ENCODE measurements around the gene TIMP1.
A peak's percentile ranks its signal among the peaks of the same experiment; 100 is the strongest.

The TIMP1 gene

DNA sequence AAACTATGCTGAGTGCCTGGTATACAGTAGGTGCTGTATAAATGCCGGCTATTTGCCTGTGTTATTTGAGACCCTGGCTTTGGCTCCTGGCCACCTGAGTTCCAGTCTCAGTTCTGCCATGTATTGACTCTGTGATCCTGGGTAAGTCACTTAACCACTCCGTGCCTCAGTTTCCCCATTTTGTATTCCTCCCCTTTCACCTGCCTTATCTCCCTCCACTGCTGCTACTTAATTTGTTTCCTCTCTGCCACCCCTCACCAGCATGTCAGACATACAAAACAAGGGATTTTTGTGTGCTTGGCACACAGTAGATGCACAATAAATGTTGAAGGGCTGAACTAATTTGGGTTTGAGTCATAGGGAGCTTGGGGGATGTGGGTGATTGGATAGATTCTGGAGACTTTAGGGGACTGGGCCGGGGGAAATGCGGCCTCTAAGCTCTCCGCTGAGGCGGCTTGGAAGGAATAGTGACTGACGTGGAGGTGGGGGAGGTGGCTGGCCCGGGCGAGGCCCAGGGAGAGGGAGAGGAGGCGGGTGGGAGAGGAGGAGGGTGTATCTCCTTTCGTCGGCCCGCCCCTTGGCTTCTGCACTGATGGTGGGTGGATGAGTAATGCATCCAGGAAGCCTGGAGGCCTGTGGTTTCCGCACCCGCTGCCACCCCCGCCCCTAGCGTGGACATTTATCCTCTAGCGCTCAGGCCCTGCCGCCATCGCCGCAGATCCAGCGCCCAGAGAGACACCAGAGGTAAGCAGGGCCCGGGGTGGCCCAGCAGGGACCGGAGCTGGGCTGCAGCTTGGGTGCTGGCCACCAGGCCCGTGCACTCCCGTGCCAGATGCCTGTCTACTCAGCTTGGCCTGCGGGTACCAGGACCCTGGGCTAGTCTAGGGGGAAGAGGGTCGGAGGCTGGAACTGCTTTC lies at the start of gene TIMP1:
TSS of gene TIMP1 (plus strand) at position 706 of the 917 bp plus-strand sequence. CDS start 980 bp downstream, outside the sequence.
- peaks cover 10% of the 10 kb centered on the region; the same call in 1 of the 2 replicates for H4K20me1 ChIP-seq
- H3K9ac ChIP-seq: peak within 1 kb of the TSS; percentile 45; the same call in 1 of the 2 replicates
- H3K4me1 ChIP-seq: peaks cover 50% of the 10 kb centered on the region
- TF ChIP-seq Cebpa-rat (IDR thresholded peaks at IDR 0.05): no peak
- H3K27ac ChIP-seq: peak within 1 kb of the TSS; percentile 77
- H3K4me2 ChIP-seq: peak within 1 kb of the TSS; percentile 76
- peaks cover 12% of the 10 kb centered on the region for H3K36me3 ChIP-seq
- H3K27me3 ChIP-seq: peaks cover 26% of the 10 kb centered on the region
- H3K4me3 ChIP-seq: peak within 1 kb of the TSS; percentile 62
- no peaks in the 10 kb centered on the region for H3K9me3 ChIP-seq

DNA sequence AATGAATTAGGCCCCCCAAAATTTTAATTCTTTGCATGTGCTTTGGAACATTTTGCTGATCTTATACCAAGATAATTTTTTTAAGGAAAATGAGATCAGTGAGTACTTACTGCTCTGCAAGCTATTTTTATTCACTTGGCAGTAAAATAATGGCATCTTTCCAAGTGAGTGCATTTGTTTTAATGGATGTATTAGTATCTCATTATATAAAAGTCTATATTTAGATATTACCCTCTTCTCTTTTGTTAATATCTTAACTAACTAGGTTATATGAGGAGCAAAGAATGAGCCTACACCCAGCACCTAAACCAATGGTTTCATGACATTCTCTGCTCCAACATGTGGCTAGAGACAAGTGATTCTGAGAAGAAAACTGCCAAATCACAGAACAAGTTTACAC lies 42.4 kb upstream of the TIMP1 start:
- H3K9ac ChIP-seq: no peak overlapping the region
- H3K36me3 ChIP-seq: no peaks in the 10 kb centered on the region
- H3K9me3 ChIP-seq: no peaks in the 10 kb centered on the region
- H3K4me2 ChIP-seq: no peak overlapping the region
- H3K27ac ChIP-seq: no peak overlapping the region
- peaks cover 19% of the 10 kb centered on the region; the same call in 1 of the 2 replicates for H3K27me3 ChIP-seq
- no peak for TF ChIP-seq Cebpa-rat (IDR thresholded peaks at IDR 0.05)
- no peak overlapping the region for H3K4me3 ChIP-seq
- no peaks in the 10 kb centered on the region for H3K4me1 ChIP-seq
- no peaks in the 10 kb centered on the region for H4K20me1 ChIP-seq

DNA sequence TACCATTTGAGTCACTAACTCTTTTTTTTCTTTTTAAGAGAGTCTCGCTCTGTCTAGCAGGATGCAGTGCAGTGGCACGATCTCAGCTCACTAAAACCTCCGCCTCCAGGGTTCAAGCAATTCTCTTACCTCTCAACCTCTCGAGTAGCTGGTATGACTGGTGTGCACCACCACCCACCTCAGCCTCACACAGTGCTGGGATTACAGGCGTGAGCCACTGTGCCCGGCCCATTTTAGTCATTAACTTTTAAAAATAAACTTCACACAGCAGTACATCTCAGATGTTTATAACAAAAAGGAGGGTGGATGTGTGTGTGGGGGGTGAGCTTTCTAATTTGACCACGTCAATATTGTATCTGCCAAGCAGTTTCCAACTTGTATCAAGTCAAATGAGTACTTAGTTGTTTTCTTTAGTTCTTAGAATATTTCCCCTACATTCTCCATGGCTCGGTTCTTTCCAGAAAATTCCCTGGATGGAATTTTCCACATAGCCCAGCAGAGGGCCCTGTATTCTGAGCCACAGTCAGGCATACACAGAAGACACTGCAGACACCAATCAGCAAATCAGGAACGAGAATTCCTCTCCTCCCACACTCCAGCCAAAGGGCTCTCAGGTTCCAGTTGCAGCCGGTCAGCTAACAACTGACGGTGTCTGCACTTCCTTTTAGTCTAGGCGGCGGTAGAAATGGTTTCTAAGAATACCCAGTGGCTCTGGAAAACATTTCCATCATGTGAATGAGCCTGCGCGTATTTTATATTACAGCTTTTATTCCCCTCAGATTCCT lies 41.3 kb upstream of the TIMP1 start:
- no peaks in the 10 kb centered on the region for H3K36me3 ChIP-seq
- H3K27me3 ChIP-seq: peaks cover 21% of the 10 kb centered on the region; the same call in 1 of the 2 replicates
- no peak overlapping the region for H3K4me2 ChIP-seq
- H3K9me3 ChIP-seq: no peaks in the 10 kb centered on the region
- no peaks in the 10 kb centered on the region for H4K20me1 ChIP-seq
- H3K4me3 ChIP-seq: no peak overlapping the region
- no peak overlapping the region for H3K27ac ChIP-seq
- H3K4me1 ChIP-seq: no peaks in the 10 kb centered on the region
- TF ChIP-seq Cebpa-rat (IDR thresholded peaks at IDR 0.05): no peak
- no peak overlapping the region for H3K9ac ChIP-seq

DNA sequence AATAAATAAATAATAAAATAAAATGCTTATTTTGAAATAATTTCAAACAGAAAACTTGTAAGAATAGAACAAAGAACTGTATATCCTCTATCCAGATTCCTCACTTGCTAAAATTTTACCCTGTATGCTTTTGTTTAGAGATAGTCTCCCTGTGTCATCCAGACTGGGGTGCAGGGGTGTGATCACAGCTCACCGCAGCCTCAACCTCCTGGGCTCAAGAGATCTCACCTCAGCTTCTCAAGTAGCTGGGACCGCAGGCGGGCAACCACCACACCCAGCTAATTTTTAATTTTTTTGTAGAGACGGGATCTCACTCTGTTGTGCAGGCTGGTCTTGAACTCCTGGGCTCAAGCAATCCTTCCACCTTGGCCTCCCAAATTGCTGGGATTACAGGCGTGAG lies 38.7 kb upstream of the TIMP1 start:
- Histone ChIP-seq H3K27ac (no peak overlapping the region), H4K20me1 (no peaks in the 10 kb centered on the region), H3K4me3 (no peak overlapping the region), H3K9ac (no peak overlapping the region), H3K9me3 (no peaks in the 10 kb centered on the region), H3K36me3 (no peaks in the 10 kb centered on the region), H3K4me1 (no peaks in the 10 kb centered on the region), H3K27me3 (peaks cover 25% of the 10 kb centered on the region), H3K4me2 (no peak overlapping the region)
- TF ChIP-seq Cebpa-rat (IDR thresholded peaks at IDR 0.05): no peak

DNA sequence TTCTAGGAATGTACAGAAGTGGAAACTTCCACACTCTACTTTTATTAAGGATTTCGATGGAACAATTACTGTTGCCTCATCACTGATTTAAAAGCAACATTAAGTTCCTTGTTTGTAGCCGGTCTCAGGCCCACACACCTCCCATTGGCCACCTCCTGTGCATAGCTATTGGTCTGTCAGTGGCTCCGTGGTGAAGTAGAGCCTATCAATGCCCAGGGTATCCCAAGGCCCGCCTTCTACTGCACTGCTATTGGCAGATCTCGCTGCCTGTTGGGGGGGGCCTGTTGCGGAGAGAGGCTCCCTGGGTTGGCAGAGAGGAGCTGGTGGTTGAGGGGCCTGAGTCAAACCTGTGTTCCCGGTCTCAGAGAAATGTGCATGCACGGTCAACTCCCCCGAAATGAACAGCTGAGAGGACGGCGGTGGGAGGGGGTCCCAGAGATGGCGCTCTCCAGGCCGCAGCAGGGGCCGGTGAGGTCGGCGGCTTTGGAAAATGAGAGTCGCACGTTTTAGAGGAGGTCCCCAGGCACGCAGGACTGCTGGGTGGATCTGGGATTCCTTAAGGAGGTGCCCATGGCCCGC lies 26.1 kb upstream of the TIMP1 start:
- TF ChIP-seq Cebpa-rat (IDR thresholded peaks at IDR 0.05): no peak
- Histone ChIP-seq H3K4me1 (no peaks in the 10 kb centered on the region), H3K36me3 (no peaks in the 10 kb centered on the region), H3K9ac (no peak overlapping the region), H3K4me3 (no peak overlapping the region; the same call in 1 of the 2 replicates), H3K9me3 (no peaks in the 10 kb centered on the region), H4K20me1 (no peaks in the 10 kb centered on the region), H3K27me3 (peaks cover 35% of the 10 kb centered on the region; the same call in 1 of the 2 replicates), H3K27ac (no peak overlapping the region), H3K4me2 (peak overlapping the region; percentile 6; the same call in 1 of the 2 replicates)

DNA sequence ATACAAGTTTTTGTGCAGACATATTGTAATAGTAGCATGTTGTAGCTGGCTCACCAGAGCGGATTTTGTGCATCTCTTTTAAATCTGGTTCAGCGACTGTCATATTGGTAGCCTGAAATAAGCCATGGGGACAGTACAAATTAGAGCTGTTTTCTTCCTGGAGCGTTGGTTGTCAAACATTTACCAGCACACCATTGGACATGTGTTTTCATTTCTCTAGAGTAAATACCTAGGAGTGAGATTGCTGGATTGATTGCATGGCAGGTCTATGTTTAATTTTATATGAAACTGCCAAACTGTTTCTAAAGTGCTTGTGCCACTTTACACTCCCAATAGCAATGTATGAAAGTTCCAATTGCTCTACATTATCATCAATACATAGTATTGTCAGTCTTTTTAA lies 23.8 kb upstream of the TIMP1 start:
- H3K4me3 ChIP-seq: no peak overlapping the region
- no peak overlapping the region for H3K9ac ChIP-seq
- no peak overlapping the region for H3K27ac ChIP-seq
- peaks cover 20% of the 10 kb centered on the region for H4K20me1 ChIP-seq
- no peaks in the 10 kb centered on the region for H3K9me3 ChIP-seq
- H3K36me3 ChIP-seq: peaks cover 8% of the 10 kb centered on the region
- H3K4me1 ChIP-seq: peaks cover 15% of the 10 kb centered on the region; the same call in 1 of the 2 replicates
- TF ChIP-seq Cebpa-rat (IDR thresholded peaks at IDR 0.05): no peak
- peaks cover 28% of the 10 kb centered on the region; the same call in 1 of the 2 replicates for H3K27me3 ChIP-seq
- no peak overlapping the region for H3K4me2 ChIP-seq

DNA sequence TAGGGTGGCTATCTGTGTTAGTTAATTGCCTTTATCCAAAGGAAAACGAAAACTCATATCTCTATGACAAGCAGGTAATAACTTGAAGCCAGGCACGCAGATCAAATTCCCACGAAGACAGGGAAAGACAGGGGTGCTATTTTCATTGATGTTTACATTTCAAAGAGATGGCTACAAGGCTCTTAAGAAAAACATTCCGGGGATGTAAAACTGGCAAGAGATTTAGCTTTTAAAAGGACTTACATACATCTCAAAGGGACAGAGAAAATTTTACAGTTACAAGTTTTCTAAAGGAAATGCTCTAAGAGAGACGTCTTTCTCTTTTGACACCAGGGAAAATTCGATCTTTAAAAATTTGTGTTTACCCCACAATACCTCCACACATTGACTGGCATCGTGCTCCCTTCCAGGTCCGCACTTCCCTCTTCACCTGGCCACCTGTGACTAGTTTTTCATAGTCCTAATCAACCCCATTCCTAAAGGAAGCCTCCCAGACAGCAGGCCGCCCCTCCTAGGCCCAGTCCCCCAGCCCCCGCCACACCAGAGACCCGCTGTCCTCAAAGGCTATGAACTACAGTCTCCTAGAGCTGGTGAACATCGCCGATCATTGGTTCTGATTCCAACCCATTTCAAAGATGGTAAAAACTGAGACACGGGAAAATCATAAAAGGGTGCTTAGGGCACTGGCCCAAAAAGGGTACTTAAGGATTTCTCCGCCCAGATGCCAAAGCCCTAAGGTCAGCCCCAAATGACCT lies 21.9 kb upstream of the TIMP1 start:
- Histone ChIP-seq H3K36me3 (peaks cover 22% of the 10 kb centered on the region), H4K20me1 (peaks cover 40% of the 10 kb centered on the region), H3K9ac (peak overlapping the region; percentile 83; the same call in 1 of the 2 replicates), H3K9me3 (no peaks in the 10 kb centered on the region), H3K4me1 (peaks cover 24% of the 10 kb centered on the region; the same call in 1 of the 2 replicates), H3K27me3 (peaks cover 24% of the 10 kb centered on the region; the same call in 1 of the 2 replicates), H3K4me2 (peak overlapping the region; percentile 69), H3K4me3 (peak overlapping the region; percentile 68), H3K27ac (0 out of 2 replicates have a peak overlapping the region, but pooled peaks have one; percentile 36)
- TF ChIP-seq Cebpa-rat (IDR thresholded peaks at IDR 0.05): no peak

DNA sequence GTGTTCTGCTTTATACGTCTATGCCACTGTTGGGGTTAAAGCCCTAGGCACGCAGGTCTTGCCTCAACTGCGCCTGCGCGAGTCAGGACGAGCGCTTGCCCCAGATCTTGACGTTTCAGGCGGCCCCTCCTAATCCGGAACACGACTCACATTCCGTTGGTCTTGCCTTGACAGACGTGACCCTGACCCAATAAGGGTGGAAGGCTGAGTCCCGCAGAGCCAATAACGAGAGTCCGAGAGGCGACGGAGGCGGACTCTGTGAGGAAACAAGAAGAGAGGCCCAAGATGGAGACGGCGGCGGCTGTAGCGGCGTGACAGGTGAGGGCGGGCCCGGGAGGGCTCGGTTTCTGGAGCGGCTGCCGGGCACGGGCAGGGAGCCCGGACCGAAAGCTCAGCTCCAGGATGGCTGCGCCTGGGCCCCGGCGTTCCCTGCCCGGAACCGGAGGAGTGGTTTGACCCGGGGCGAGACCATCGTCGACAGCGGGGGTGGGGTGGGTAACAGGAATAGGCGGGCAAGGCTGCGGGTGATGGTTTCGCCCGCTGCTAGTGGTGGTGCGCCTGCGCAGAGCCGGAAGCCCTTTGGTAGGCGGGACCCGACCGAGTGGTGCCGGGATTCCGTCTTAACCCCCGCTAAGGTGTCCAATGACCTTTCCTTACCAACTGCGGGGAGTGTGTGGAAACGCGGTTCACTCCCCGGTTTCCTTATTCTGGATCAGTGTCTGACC lies 21.1 kb upstream of the TIMP1 start, which contains the start of gene ARAF:
TSS of gene ARAF (plus strand) at position 272 of the 725 bp plus-strand sequence. CDS start 1,763 bp downstream, outside the sequence.
- peak within 1 kb of the TSS; percentile 68 for H3K4me3 ChIP-seq
- H3K9me3 ChIP-seq: no peaks in the 10 kb centered on the region
- TF ChIP-seq Cebpa-rat (IDR thresholded peaks at IDR 0.05): no peak
- H4K20me1 ChIP-seq: peaks cover 40% of the 10 kb centered on the region
- H3K9ac ChIP-seq: peak within 1 kb of the TSS; percentile 83
- H3K4me2 ChIP-seq: peak within 1 kb of the TSS; percentile 69
- H3K27me3 ChIP-seq: peaks cover 20% of the 10 kb centered on the region; the same call in 1 of the 2 replicates
- peak within 1 kb of the TSS; percentile 92 for H3K27ac ChIP-seq
- H3K36me3 ChIP-seq: peaks cover 23% of the 10 kb centered on the region
- H3K4me1 ChIP-seq: peaks cover 25% of the 10 kb centered on the region
